Tibial nerve (tissue), 4 donors: ENCODE data around the gene CRELD1. TPM values are rescaled to one million over a fixed set of nuclear protein-coding genes. Genes with fewer than 3 reads are reported as not detected.

Experiments
- DNase-seq, 2 donors: peaks; one replicate each; pipeline ENCODE4 v3.0.0-alpha.2; 2019; ENCODE audit warnings: low spot score in 2 of 2
- H3K27ac ChIP-seq, 4 donors: fragments of 200-600 bp; sonication (generic) in 3 of 4; one replicate each; pipeline ENCODE4 v1.5.1; 2017 to 2019; ENCODE audit warnings: mild to moderate bottlenecking in 1 of 4
- H3K27me3 ChIP-seq, 2 donors: fragments of 200-600 bp; sonication (generic) in 1 of 2; one replicate each; pipeline versions ENCODE4 v1.5.1 to v1.6.0; 2017 to 2019
- H3K36me3 ChIP-seq, 3 donors: fragments of 200-600 bp; sonication (generic); one replicate each; pipeline ENCODE4 v1.5.1; 2018 to 2019
- H3K4me1 ChIP-seq, 4 donors: fragments of 200-600 bp; sonication (generic) in 3 of 4; one replicate each; pipeline ENCODE4 v1.5.1; 2017 to 2019
- H3K4me3 ChIP-seq, 4 donors: fragments of 200-600 bp; sonication (generic) in 3 of 4; one replicate each; pipeline ENCODE4 v1.5.1; 2017 to 2019; ENCODE audit warnings: mild to moderate bottlenecking in 1 of 4, moderate library complexity in 1 of 4
- H3K9me3 ChIP-seq, 4 donors: fragments of 200-600 bp; sonication (generic) in 3 of 4; one replicate each; pipeline ENCODE4 v1.5.1; 2017 to 2019
- EP300 ChIP-seq, 2 donors: sonication (generic); formaldehyde crosslinking; IDR thresholded peaks; one replicate each; pipeline ENCODE4 v1.6.1; 2017; ENCODE audit warnings: antibody characterized with exemption in 2 of 2, mild to moderate bottlenecking in 1 of 2
- POLR2A ChIP-seq, 2 donors: fragments of 450-650 bp; IDR thresholded peaks; one replicate each; pipeline ENCODE4 v1.6.1; 2017; ENCODE audit warnings: antibody characterized with exemption in 2 of 2, mild to moderate bottlenecking in 2 of 2, moderate library complexity in 2 of 2
- WGBS, 2 donors: methylation state at CpG; one replicate each; pipeline ENCODE4 v1.1.5; 2018; 5-methylcytosine and 5-hydroxymethylcytosine counted together
- total RNA-seq, 4 donors: library from RNA; depleted of rRNA; stranded (reverse); fragments of >200 nt; gene quantifications; one replicate each; pipeline ENCODE4 v1.1.0, GENCODE V29; 2016
- TF ChIP-seq, protein P1 (sequence below), 5 experiments: fragments of 200-600 bp in 3 of 5; fragments of 450-650 bp in 2 of 5; sonication (generic) in 3 of 5; IDR thresholded peaks; one replicate each; pipeline ENCODE4 v1.5.1; 2016 to 2019; ENCODE audit warnings: antibody characterized with exemption in 5 of 5, mild to moderate bottlenecking in 3 of 5, moderate library complexity in 2 of 5

Gene CRELD1
- total RNA-seq: 10 to 100 TPM; 18.2 to 54.9 (median 27.5) TPM

DNA sequence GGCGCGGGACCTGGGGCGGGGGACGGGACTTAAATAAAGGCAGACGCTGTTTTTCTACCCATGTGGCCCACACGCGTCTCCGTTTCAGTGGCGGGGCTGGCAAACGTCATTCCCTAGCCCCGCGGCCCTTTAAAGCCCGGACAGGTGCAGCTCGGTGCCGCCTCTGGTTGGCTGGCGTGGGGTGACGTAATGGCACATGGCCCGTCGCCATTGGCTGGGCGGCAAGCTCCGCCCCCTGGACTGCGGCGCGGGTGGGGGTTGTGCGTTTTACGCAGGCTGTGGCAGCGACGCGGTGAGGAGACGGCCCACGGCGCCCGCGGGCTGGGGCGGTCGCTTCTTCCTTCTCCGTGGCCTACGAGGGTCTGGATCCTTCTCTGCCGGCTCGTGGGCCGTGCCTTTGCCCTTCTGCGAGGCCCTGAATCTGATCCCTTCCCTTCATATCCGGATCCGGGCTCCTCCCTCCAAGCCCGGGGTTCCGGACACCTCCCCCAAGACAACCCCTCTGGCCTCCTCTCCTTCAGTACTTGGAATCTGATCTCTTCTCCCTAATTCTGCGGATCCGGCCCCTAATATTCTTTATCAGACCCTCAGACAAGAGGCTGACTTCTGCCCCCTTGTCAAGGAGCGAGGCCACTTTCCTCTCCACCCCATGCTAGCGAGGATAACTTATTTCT, at the start of gene CRELD1:
Gene CRELD1, plus strand, starts transcription at position 274 of the 674 bp plus-strand sequence. CDS start 605 bp downstream, outside the sequence.
- DNase-seq: peak; percentile 88 to 93
- peaks cover 5 to 39% (median 18%) of the 10 kb centered on the region in 4 donors for H3K4me1 ChIP-seq
- H3K27ac ChIP-seq: peak within 1 kb of the TSS; percentile 90 to 98 (median 98)
- no peaks in the 10 kb centered on the region for H3K27me3 ChIP-seq
- WGBS, 2 donors: 1% methylated on average over 30 to 36 of the region's 50 CpGs
- peaks cover 0 to 55% (median 0%) of the 10 kb centered on the region in 3 donors for H3K36me3 ChIP-seq
- TF ChIP-seq EP300 (IDR thresholded peaks at IDR 0.05) (peak; percentile 74 to 92), POLR2A (IDR thresholded peaks at IDR 0.05) (peak; percentile 75 to 95)
- TF ChIP-seq, protein P1, sequence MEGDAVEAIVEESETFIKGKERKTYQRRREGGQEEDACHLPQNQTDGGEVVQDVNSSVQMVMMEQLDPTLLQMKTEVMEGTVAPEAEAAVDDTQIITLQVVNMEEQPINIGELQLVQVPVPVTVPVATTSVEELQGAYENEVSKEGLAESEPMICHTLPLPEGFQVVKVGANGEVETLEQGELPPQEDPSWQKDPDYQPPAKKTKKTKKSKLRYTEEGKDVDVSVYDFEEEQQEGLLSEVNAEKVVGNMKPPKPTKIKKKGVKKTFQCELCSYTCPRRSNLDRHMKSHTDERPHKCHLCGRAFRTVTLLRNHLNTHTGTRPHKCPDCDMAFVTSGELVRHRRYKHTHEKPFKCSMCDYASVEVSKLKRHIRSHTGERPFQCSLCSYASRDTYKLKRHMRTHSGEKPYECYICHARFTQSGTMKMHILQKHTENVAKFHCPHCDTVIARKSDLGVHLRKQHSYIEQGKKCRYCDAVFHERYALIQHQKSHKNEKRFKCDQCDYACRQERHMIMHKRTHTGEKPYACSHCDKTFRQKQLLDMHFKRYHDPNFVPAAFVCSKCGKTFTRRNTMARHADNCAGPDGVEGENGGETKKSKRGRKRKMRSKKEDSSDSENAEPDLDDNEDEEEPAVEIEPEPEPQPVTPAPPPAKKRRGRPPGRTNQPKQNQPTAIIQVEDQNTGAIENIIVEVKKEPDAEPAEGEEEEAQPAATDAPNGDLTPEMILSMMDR (IDR thresholded peaks at IDR 0.05): no peak
- H3K9me3 ChIP-seq: no peaks in the 10 kb centered on the region
- H3K4me3 ChIP-seq: peak within 1 kb of the TSS; percentile 68 to 88 (median 81)

DNA sequence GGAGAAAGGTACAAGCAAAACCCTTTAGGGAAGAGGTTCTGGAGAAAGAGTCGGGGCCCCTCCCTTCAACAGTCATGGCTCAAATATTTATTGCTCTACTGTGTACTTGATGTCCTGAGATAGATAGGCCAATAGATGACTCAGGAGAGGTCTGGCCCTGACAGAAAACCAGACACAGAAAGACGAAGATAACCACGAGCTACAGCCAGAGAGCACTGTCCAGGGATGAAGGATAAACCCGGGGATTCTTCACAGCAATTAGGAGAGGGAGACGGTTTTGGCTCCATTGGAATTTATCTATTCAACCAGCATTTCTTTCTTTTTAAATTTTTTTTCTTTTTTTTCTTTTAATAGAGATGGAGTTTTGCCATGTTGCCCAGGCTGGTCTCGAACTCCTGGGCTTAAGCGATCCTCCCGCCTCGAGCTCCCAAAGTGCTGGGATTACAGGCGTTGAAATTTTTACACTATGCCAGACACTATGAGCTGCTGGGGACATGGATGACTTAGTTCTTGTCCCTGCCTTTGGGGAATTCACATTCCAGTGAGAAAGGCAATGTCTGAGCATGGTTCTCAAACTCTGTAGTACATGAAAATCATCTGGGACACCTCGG, 49.0 kb upstream of the CRELD1 start:
- TF ChIP-seq EP300 (IDR thresholded peaks at IDR 0.05) (no peak), POLR2A (IDR thresholded peaks at IDR 0.05) (no peak)
- TF ChIP-seq, protein P1 (IDR thresholded peaks at IDR 0.05): no peak
- WGBS, 2 donors: 73 to 76% methylated on average over 11 of the region's 11 CpGs
- no peaks in the 10 kb centered on the region for H3K4me1 ChIP-seq
- peak overlapping the region in 2 of 4 donors; percentile 17 to 43 for H3K27ac ChIP-seq
- H3K9me3 ChIP-seq: no peaks in the 10 kb centered on the region
- H3K36me3 ChIP-seq: no peaks in the 10 kb centered on the region
- peak in 1 of 2 donors; percentile 12 for DNase-seq
- H3K27me3 ChIP-seq: no peaks in the 10 kb centered on the region
- no peak overlapping the region for H3K4me3 ChIP-seq

DNA sequence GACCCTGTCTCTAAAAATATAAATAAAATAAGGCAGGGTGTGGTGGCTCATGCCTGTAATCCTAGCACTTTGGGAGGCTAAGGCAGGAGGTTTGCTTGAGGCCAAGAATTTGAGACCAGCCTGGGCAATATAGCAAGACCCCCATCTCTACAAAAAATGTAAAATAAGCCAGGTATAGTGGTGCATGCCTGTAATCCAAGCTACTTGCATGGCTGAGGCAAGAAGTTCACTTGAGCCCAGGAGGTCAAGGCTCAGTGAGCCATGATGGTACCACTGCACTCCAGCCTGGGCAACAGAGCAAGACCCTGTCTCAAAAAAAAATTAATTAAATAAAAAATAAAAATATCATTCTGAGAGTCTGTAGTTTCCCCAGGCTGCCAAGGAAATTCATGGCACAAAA, 47.3 kb upstream of the CRELD1 start:
- Histone ChIP-seq H3K9me3 (no peaks in the 10 kb centered on the region), H3K27ac (no peak overlapping the region), H3K27me3 (no peaks in the 10 kb centered on the region), H3K36me3 (no peaks in the 10 kb centered on the region), H3K4me1 (peaks cover 0 to 9% (median 3%) of the 10 kb centered on the region in 4 donors), H3K4me3 (no peak overlapping the region)
- TF ChIP-seq, protein P1 (IDR thresholded peaks at IDR 0.05): no peak
- no peak for TF ChIP-seq EP300 (IDR thresholded peaks at IDR 0.05)
- TF ChIP-seq POLR2A (IDR thresholded peaks at IDR 0.05): no peak
- no peak for DNase-seq

DNA sequence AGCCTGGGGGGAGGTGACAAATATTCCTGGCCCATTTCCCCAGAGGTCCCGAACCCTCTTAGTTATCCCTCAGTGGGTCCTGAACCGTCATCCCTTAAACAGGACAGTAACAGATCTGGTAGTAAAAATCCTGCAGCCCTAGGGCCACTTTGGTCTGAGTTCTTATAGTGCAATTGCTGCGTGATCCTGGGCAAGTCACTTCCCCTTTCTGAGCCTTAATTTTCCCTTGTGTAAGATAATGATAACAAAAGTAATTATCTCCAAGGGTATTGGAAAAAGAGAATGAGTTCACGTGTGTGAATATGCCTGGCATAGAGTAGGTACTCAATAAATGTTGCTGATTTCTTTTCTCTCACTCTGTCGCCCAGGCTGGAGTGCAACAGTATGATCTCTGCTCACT, 46.2 kb upstream of the CRELD1 start:
- TF ChIP-seq EP300 (IDR thresholded peaks at IDR 0.05): no peak
- no peak for TF ChIP-seq POLR2A (IDR thresholded peaks at IDR 0.05)
- TF ChIP-seq, protein P1 (IDR thresholded peaks at IDR 0.05): no peak
- H3K27ac ChIP-seq: no peak overlapping the region
- no peak for DNase-seq
- H3K36me3 ChIP-seq: no peaks in the 10 kb centered on the region
- no peak overlapping the region for H3K4me3 ChIP-seq
- WGBS, 2 donors: 79% methylated on average over 5 of the region's 5 CpGs
- H3K27me3 ChIP-seq: no peaks in the 10 kb centered on the region
- H3K4me1 ChIP-seq: peaks cover 0 to 21% (median 10%) of the 10 kb centered on the region in 4 donors
- no peaks in the 10 kb centered on the region for H3K9me3 ChIP-seq

GRCh38 chr3:9888540-9888939, 45.1 kb upstream of the CRELD1 start:
- TF ChIP-seq, protein P1 (IDR thresholded peaks at IDR 0.05): no peak
- no peak for TF ChIP-seq EP300 (IDR thresholded peaks at IDR 0.05)
- no peak for TF ChIP-seq POLR2A (IDR thresholded peaks at IDR 0.05)
- peaks cover 0 to 10% (median 0%) of the 10 kb centered on the region in 3 donors for H3K36me3 ChIP-seq
- peaks cover 0 to 30% (median 11%) of the 10 kb centered on the region in 4 donors for H3K4me1 ChIP-seq
- 81 to 84% methylated on average over 3 of the region's 3 CpGs for WGBS, 2 donors
- H3K27me3 ChIP-seq: no peaks in the 10 kb centered on the region
- DNase-seq: no peak
- no peaks in the 10 kb centered on the region for H3K9me3 ChIP-seq
- no peak overlapping the region for H3K4me3 ChIP-seq
- H3K27ac ChIP-seq: no peak overlapping the region
